Upper lobe of left lung (tissue), 6 donors: ENCODE data around the gene ERGIC2. TPM values are rescaled to one million over a fixed set of nuclear protein-coding genes. Genes with fewer than 3 reads are reported as not detected.

ENCODE experiments used
- ATAC-seq, 2 donors: fragments of 200-7000 bp; cut with Tn5 transposase; one replicate each; pipeline ENCODE4 v1.9.1; 2022; ENCODE audit warnings: mild to moderate bottlenecking in 2 of 2, moderate library complexity in 2 of 2; ENCODE audit not compliant: low FRiP score in 2 of 2
- DNase-seq, 2 donors: peaks; one replicate each; pipeline ENCODE4 v3.0.0-alpha.2; 2019 to 2020
- H3K27ac ChIP-seq, 4 donors: fragments of 200-600 bp; sonication (generic); one replicate each; pipeline ENCODE4 v1.5.1; 2016 to 2019
- H3K27me3 ChIP-seq, 4 donors: fragments of 200-600 bp; sonication (generic); one replicate each; pipeline ENCODE4 v1.5.1; 2017 to 2019
- H3K36me3 ChIP-seq, 4 donors: fragments of 200-600 bp; sonication (generic); one replicate each; pipeline ENCODE4 v1.5.1; 2016 to 2019
- H3K4me1 ChIP-seq, 4 donors: fragments of 200-600 bp; sonication (generic); one replicate each; pipeline ENCODE4 v1.5.1; 2018 to 2019
- H3K4me3 ChIP-seq, 4 donors: fragments of 200-600 bp; sonication (generic); one replicate each; pipeline ENCODE4 v1.5.1; 2017 to 2019; ENCODE audit warnings: mild to moderate bottlenecking in 2 of 4, moderate library complexity in 1 of 4
- H3K9me3 ChIP-seq, 4 donors: fragments of 200-600 bp; sonication (generic); one replicate each; pipeline ENCODE4 v1.5.1; 2018 to 2019
- EP300 ChIP-seq, 4 donors: sonication (generic); formaldehyde crosslinking; IDR thresholded peaks; one replicate each; pipeline ENCODE4 v1.5.1; 2017; ENCODE audit warnings: antibody characterized with exemption in 4 of 4, control low read depth in 2 of 4
- POLR2A ChIP-seq, 4 donors: fragments of 450-650 bp; IDR thresholded peaks; one replicate each; pipeline ENCODE4 v1.5.1; 2016 to 2017; ENCODE audit warnings: antibody characterized with exemption in 4 of 4, mild to moderate bottlenecking in 2 of 4
- POLR2AphosphoS5 ChIP-seq, 2 donors: sonication (generic); formaldehyde crosslinking; IDR thresholded peaks; one replicate each; pipeline ENCODE4 v1.5.1; 2017; ENCODE audit warnings: antibody characterized with exemption in 2 of 2
- WGBS, 2 donors: methylation state at CpG; one replicate each; pipeline ENCODE4 v1.1.5; 2017 to 2018; 5-methylcytosine and 5-hydroxymethylcytosine counted together
- total RNA-seq, 6 donors: library from RNA; depleted of rRNA in 4 of 6; stranded (reverse); fragments of >200 nt in 4 of 6; gene quantifications; one replicate each; pipeline versions ENCODE4 v1.1.0 to v1.2.1, GENCODE V29; 2016 to 2021
- TF ChIP-seq, protein P1 (sequence below), 6 experiments: fragments of 450-650 bp in 4 of 6; fragments of 200-600 bp in 2 of 6; sonication (generic) in 2 of 6; IDR thresholded peaks; one replicate each; pipeline ENCODE4 v1.5.1; 2016 to 2019; ENCODE audit warnings: antibody characterized with exemption in 6 of 6
- donor health status: DM: no; HTN: no; CAD: no; lungs with moderate emphysema.
- donor health status: DM: no; HTN: yes; CAD: no; lungs with severe emphysema.

Gene ERGIC2
- total RNA-seq, 6 donors from 2014 or later, result 9.4 to 64.7 (median 41.3) TPM

- no peaks in the 10 kb centered on the region for H3K9me3 ChIP-seq
- WGBS, 2 donors, result 56 to 57% methylated on average over 4 of the region's 4 CpGs
- H3K36me3 ChIP-seq, result no peaks in the 10 kb centered on the region
- H3K27me3 ChIP-seq, result no peaks in the 10 kb centered on the region
- peaks cover 0 to 6% (median 4%) of the 10 kb centered on the region in 4 donors for H3K4me1 ChIP-seq
- DNase-seq, result no peak
- H3K27ac ChIP-seq, result peak overlapping the region in 1 of 4 donors; percentile 37
- no peak overlapping the region for H3K4me3 ChIP-seq
- TF ChIP-seq POLR2AphosphoS5 (IDR thresholded peaks at IDR 0.05) (no peak), POLR2A (IDR thresholded peaks at IDR 0.05) (no peak), EP300 (IDR thresholded peaks at IDR 0.05) (no peak)
- TF ChIP-seq, protein P1, sequence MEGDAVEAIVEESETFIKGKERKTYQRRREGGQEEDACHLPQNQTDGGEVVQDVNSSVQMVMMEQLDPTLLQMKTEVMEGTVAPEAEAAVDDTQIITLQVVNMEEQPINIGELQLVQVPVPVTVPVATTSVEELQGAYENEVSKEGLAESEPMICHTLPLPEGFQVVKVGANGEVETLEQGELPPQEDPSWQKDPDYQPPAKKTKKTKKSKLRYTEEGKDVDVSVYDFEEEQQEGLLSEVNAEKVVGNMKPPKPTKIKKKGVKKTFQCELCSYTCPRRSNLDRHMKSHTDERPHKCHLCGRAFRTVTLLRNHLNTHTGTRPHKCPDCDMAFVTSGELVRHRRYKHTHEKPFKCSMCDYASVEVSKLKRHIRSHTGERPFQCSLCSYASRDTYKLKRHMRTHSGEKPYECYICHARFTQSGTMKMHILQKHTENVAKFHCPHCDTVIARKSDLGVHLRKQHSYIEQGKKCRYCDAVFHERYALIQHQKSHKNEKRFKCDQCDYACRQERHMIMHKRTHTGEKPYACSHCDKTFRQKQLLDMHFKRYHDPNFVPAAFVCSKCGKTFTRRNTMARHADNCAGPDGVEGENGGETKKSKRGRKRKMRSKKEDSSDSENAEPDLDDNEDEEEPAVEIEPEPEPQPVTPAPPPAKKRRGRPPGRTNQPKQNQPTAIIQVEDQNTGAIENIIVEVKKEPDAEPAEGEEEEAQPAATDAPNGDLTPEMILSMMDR (IDR thresholded peaks at IDR 0.05), result no peak
- ATAC-seq, result peak; percentile 61 to 62
Measured at GRCh38 chr12:29427964-29428363, 47.0 kb upstream of the ERGIC2 start.

DNA sequence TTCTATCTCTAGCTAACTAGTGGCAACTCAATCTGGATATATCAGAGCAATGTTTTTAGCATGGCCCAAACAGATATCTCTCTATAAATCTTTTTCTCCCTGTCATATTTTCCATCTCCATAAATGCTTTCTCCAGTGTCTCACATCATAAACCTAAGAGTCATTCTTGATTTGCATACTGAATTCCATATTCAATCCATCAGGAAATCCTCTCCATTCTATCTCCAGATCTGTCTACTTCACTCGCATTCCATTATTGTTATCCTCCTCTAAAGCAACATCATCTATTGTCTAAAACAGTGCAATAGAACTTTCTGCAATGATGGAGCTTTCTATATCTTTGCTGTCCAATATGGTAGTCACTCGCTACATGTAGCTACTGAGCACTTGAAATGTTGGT is 45.5 kb upstream of the ERGIC2 start:
- WGBS, 2 donors, result 72 to 88% methylated on average over 2 of the region's 2 CpGs
- H3K9me3 ChIP-seq, result no peaks in the 10 kb centered on the region
- TF ChIP-seq EP300 (IDR thresholded peaks at IDR 0.05), result no peak
- no peak for TF ChIP-seq POLR2A (IDR thresholded peaks at IDR 0.05)
- TF ChIP-seq POLR2AphosphoS5 (IDR thresholded peaks at IDR 0.05), result no peak
- TF ChIP-seq, protein P1 (IDR thresholded peaks at IDR 0.05), result no peak

DNA sequence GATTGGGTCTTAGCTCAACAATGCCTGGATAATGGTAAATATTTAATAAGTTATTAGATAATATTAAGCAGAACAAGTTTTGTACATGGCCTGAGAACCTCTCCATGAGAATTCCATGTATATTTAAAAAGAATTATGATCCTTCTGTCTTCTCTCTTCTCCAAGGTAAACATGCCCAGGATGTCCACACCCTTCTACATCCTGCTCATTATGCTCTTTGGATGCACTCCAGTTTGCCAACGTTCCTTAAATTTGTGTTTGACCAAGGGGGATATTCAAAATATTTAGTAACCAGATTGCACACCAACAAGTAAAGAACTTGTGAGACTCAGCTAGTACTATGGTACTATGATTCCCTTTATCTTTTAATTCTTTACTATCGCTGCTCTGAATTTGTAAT is 44.8 kb upstream of the ERGIC2 start:
- no peaks in the 10 kb centered on the region for H3K27me3 ChIP-seq
- DNase-seq, result no peak
- WGBS, 2 donors, result 45 to 62% methylated on average over 2 of the region's 2 CpGs
- H3K4me1 ChIP-seq, result peaks cover 0 to 6% (median 4%) of the 10 kb centered on the region in 4 donors
- H3K9me3 ChIP-seq, result no peaks in the 10 kb centered on the region
- ATAC-seq, result no peak
- H3K4me3 ChIP-seq, result no peak overlapping the region
- TF ChIP-seq POLR2AphosphoS5 (IDR thresholded peaks at IDR 0.05) (no peak), EP300 (IDR thresholded peaks at IDR 0.05) (no peak), POLR2A (IDR thresholded peaks at IDR 0.05) (no peak)
- TF ChIP-seq, protein P1 (IDR thresholded peaks at IDR 0.05), result no peak
- no peaks in the 10 kb centered on the region for H3K36me3 ChIP-seq
- H3K27ac ChIP-seq, result peak overlapping the region in 3 of 4 donors; percentile 35 to 57 (median 42)

More for the DNA sequence above, 45.5 kb upstream of the ERGIC2 start:
- no peak for DNase-seq
- Histone ChIP-seq H3K27me3 (no peaks in the 10 kb centered on the region), H3K4me1 (peaks cover 0 to 6% (median 4%) of the 10 kb centered on the region in 4 donors), H3K36me3 (no peaks in the 10 kb centered on the region), H3K27ac (peak overlapping the region in 2 of 4 donors; percentile 35 to 42), H3K4me3 (no peak overlapping the region)
- ATAC-seq, result no peak

DNA sequence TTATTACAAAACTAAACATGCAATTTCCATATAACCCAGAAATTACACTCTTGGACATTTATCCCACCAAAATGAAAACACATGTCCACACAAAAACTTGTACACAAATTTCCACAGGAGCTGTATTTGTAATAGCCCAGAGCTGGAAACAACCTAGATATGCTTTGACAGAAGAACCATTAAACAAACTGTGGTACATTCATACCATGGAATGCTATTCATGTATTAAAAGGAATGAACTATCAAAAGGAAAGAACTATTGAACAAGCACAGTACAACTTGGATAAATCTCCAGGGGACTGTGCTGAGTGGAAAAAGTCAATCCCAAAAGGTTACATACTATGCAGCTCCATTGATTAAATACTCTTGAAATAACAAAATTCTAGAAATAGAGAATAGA is 35.8 kb upstream of the ERGIC2 start:
- DNase-seq (no peak), ATAC-seq (no peak)
- Histone ChIP-seq H3K4me1 (no peaks in the 10 kb centered on the region), H3K4me3 (no peak overlapping the region), H3K36me3 (no peaks in the 10 kb centered on the region), H3K27me3 (no peaks in the 10 kb centered on the region), H3K27ac (no peak overlapping the region), H3K9me3 (no peaks in the 10 kb centered on the region)
- TF ChIP-seq EP300 (IDR thresholded peaks at IDR 0.05) (no peak), POLR2AphosphoS5 (IDR thresholded peaks at IDR 0.05) (no peak), POLR2A (IDR thresholded peaks at IDR 0.05) (no peak)
- TF ChIP-seq, protein P1 (IDR thresholded peaks at IDR 0.05), result no peak

- 39% methylated on average over 4 of the region's 4 CpGs for WGBS, 2 donors
- no peaks in the 10 kb centered on the region for H3K27me3 ChIP-seq
- TF ChIP-seq POLR2A (IDR thresholded peaks at IDR 0.05) (no peak), EP300 (IDR thresholded peaks at IDR 0.05) (no peak), POLR2AphosphoS5 (IDR thresholded peaks at IDR 0.05) (no peak)
- TF ChIP-seq, protein P1 (IDR thresholded peaks at IDR 0.05), result no peak
- no peaks in the 10 kb centered on the region for H3K36me3 ChIP-seq
- H3K4me1 ChIP-seq, result no peaks in the 10 kb centered on the region
- no peaks in the 10 kb centered on the region for H3K9me3 ChIP-seq
- no peak overlapping the region for H3K27ac ChIP-seq
- no peak for ATAC-seq
- no peak for DNase-seq
- no peak overlapping the region for H3K4me3 ChIP-seq
Measured at GRCh38 chr12:29415111-29415510, 34.1 kb upstream of the ERGIC2 start.
